Right atrium auricular region (tissue), 2 donors: ENCODE data around the gene PLXND1. TPM values are rescaled to one million over a fixed set of nuclear protein-coding genes. Genes with fewer than 3 reads are reported as not detected.
A peak's percentile ranks its signal among the peaks of the same experiment; 100 is the strongest.

Experiments used
- DNase-seq: peaks from one replicate; pipeline ENCODE4 v3.0.0-alpha.2; 2019; ENCODE audit warnings: low spot score
- H3K27ac ChIP-seq, 2 donors: fragments of 200-600 bp; sonication (generic); 1 replicate in 1 of 2; 2 replicates in 1 of 2; pipeline ENCODE4 v1.5.1; 2016 to 2019
- H3K27me3 ChIP-seq, 2 donors: fragments of 200-600 bp; sonication (generic); one replicate each; pipeline versions ENCODE4 v1.5.1 to v1.6.0; 2017 to 2019
- H3K36me3 ChIP-seq: fragments of 200-600 bp; sonication (generic); one replicate; pipeline ENCODE4 v1.5.1; 2016
- H3K4me1 ChIP-seq, 2 donors: fragments of 200-600 bp; sonication (generic); one replicate each; pipeline versions ENCODE4 v1.5.1 to v1.6.0; 2017 to 2019
- H3K4me3 ChIP-seq, 2 donors: fragments of 200-600 bp; sonication (generic); 1 replicate in 1 of 2; 2 replicates in 1 of 2; pipeline ENCODE4 v1.5.1; 2017 to 2019; ENCODE audit warnings: mild to moderate bottlenecking in 1 of 2, moderate library complexity in 1 of 2
- H3K9me3 ChIP-seq, 2 donors: fragments of 200-600 bp; sonication (generic); one replicate each; pipeline ENCODE4 v1.5.1; 2019
- CTCF ChIP-seq, 2 donors: fragments of 200-600 bp; sonication (generic); IDR thresholded peaks; one replicate each; pipeline ENCODE4 v1.5.1; 2019; ENCODE audit warnings: antibody characterized with exemption in 2 of 2
- total RNA-seq, 2 donors: library from RNA; depleted of rRNA; stranded (reverse); fragments of >200 nt; gene quantifications; one replicate each; pipeline ENCODE4 v1.1.0, GENCODE V29; 2016

Gene PLXND1
- total RNA-seq, 2 donors from 2014 or later, result 44.5 to 93.1 TPM

- peak overlapping the region; percentile 87 to 90 for H3K27ac ChIP-seq
- H3K27me3 ChIP-seq, result no peaks in the 10 kb centered on the region
- no peak overlapping the region for H3K4me3 ChIP-seq
- TF ChIP-seq CTCF (IDR thresholded peaks at IDR 0.05), result no peak
- no peaks in the 10 kb centered on the region for H3K36me3 ChIP-seq
- H3K9me3 ChIP-seq, result no peaks in the 10 kb centered on the region
- H3K4me1 ChIP-seq, result peaks cover 0 to 98% of the 10 kb centered on the region in 2 donors
- DNase-seq, result no peak
These were observed 12.1 kb downstream of the PLXND1 start for GRCh38 chr3:129594409-129594808.

DNA sequence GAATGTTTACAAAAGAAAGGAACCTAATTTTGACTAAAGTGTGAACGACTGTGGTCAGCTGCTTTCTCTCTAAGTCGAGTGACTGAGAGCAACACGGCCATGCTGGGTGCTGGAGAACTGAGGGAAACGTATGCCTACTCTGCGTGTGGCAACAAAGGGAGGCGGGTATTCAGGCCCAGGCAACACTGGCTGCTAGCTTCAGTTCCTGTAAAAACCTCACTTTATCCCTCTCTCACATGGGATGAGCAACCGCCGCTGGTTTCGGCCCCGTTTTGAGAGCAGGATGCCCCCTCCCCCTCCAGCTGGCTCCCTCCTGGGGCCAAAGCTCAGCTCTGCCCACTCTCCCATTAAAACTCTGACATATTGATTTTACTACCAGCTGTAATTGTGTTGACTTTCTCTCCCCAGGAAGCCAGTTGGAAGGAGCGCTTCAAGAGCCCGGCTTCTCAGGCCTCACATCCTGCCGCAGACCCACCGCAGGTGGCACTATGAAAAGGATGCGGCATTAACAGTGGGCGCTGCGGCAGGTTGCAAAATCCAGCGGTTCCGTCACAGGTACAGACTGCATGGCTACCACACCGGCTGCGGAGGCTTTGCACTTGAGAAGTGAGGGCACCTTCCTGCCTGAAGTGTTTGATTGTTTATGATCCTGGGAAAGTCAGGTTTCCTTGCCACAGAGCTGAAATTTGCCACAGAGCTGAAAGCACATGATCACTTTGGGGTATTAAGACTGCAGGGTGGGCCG, 12.7 kb downstream of the PLXND1 start:
- no peaks in the 10 kb centered on the region for H3K9me3 ChIP-seq
- DNase-seq, result peak; percentile 71
- TF ChIP-seq CTCF (IDR thresholded peaks at IDR 0.05), result no peak
- H3K4me3 ChIP-seq, result no peak overlapping the region
- H3K4me1 ChIP-seq, result peaks cover 0 to 92% of the 10 kb centered on the region in 2 donors
- H3K27ac ChIP-seq, result peak overlapping the region; percentile 87 to 90
- no peaks in the 10 kb centered on the region for H3K27me3 ChIP-seq
- no peaks in the 10 kb centered on the region for H3K36me3 ChIP-seq

DNA sequence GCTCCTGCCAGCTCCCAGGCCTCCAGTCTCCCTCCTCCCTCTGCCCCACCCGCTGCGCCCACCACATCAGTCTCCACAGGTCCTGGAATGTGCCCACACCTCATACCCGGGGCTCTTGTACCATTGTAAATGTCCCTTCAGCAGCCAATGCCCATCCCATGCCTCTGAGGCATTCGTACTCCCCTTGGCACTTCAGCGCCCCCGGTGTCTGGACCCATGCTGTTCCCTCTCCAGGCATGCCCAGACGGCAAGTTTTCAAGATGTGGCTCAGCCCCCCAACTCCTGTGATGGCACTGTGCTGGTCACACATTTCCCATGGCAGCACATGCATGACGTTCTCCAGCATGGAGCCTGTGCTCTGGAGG, 13.3 kb downstream of the PLXND1 start:
- Histone ChIP-seq H3K9me3 (no peaks in the 10 kb centered on the region), H3K27ac (peak overlapping the region; percentile 87 to 90), H3K36me3 (peaks cover 4% of the 10 kb centered on the region), H3K27me3 (no peaks in the 10 kb centered on the region), H3K4me1 (peaks cover 0 to 88% of the 10 kb centered on the region in 2 donors), H3K4me3 (peak overlapping the region in 1 of 2 donors; percentile 28)
- TF ChIP-seq CTCF (IDR thresholded peaks at IDR 0.05), result no peak
- DNase-seq, result no peak

DNA sequence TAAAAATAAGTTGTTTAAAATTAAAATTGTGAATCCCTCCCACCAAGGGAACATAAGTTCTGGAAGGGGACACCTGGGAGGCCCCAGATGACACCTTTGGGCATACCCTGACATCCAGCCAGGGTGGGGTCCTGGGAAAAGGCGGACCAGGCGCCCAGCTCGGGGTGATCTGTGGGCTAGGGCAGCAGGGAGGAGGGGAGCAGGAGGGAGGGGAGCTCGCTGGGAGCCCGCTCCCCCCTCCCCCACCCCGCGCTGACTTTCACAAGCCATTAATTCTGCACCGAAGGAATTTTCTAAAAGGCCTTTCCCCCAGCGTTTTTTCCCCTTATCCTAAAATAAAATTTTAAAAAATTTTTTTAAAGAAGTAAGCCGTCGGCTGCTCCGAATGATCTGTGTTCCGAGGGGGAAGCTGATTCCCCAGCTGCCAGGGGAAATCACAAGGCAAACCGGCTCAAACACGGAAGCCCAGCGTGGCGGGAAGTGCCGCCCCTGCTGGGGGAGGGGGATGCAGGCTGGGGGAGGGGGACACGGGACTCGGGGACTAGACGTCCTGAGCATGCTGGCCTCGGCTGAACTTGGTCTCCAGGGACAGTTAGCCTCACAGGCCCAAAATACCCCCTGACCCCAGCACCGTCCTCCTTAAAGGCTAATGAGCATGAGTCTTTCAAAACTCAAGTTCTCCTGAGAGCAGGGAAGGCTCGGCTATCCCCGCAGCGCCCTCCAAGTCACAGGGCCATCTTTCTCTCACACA, 13.9 kb downstream of the PLXND1 start:
- H3K36me3 ChIP-seq, result peaks cover 4% of the 10 kb centered on the region
- H3K4me3 ChIP-seq, result peak overlapping the region in 1 of 2 donors; percentile 28
- peak overlapping the region; percentile 87 to 90 for H3K27ac ChIP-seq
- no peaks in the 10 kb centered on the region for H3K9me3 ChIP-seq
- TF ChIP-seq CTCF (IDR thresholded peaks at IDR 0.05), result no peak
- H3K4me1 ChIP-seq, result peaks cover 0 to 88% of the 10 kb centered on the region in 2 donors
- H3K27me3 ChIP-seq, result no peaks in the 10 kb centered on the region
- peak; percentile 83 for DNase-seq

GRCh38 chr3:129591932-129592331, 14.5 kb downstream of the PLXND1 start:
- H3K4me1 ChIP-seq, result peaks cover 0 to 88% of the 10 kb centered on the region in 2 donors
- no peak overlapping the region for H3K4me3 ChIP-seq

More at GRCh38 chr3:129591932-129592331, 14.5 kb downstream of the PLXND1 start:
- Histone ChIP-seq H3K9me3 (no peaks in the 10 kb centered on the region), H3K27me3 (no peaks in the 10 kb centered on the region), H3K36me3 (peaks cover 4% of the 10 kb centered on the region), H3K27ac (peak overlapping the region; percentile 87 to 90)
- TF ChIP-seq CTCF (IDR thresholded peaks at IDR 0.05), result no peak
- DNase-seq, result no peak
